Right cardiac atrium (tissue), 5 donors: ENCODE results near the gene CELF2. TPM values are rescaled to one million over a fixed set of nuclear protein-coding genes. Genes with fewer than 3 reads are reported as not detected.

Source experiments
- ATAC-seq, 2 donors: fragments of 200-7000 bp; cut with Tn5 transposase; one replicate each; pipeline versions ENCODE4 v1.8.0 to v1.9.1; 2020; ENCODE audit warnings: moderate library complexity in 2 of 2, mild to moderate bottlenecking in 1 of 2
- DNase-seq, 3 donors: peaks; one replicate each; pipeline ENCODE4 v3.0.0-alpha.2; 2020
- H3K27ac ChIP-seq: one replicate; pipeline ENCODE4 v1.5.1; 2013; ENCODE audit warnings: mild to moderate bottlenecking, low read length, control low read depth, moderate library complexity
- H3K27me3 ChIP-seq: one replicate; pipeline ENCODE4 v1.6.1; 2013; ENCODE audit not compliant: control insufficient read depth, insufficient read depth
- H3K4me1 ChIP-seq: one replicate; pipeline ENCODE4 v1.6.1; 2013; ENCODE audit warnings: low read length; ENCODE audit not compliant: control insufficient read depth, insufficient read depth
- H3K4me3 ChIP-seq: one replicate; pipeline ENCODE4 v1.5.1; 2013; ENCODE audit warnings: low read length, control low read depth
- H3K9me3 ChIP-seq: one replicate; pipeline ENCODE4 v1.6.1; 2013; ENCODE audit warnings: low read length; ENCODE audit not compliant: control insufficient read depth
- WGBS: extraction: QIAGEN DNeasy Blood & Tissue Kit; methylation state at CpG from one replicate; pipeline ENCODE4 v1.1.7; 2013; 5-methylcytosine and 5-hydroxymethylcytosine counted together
- intact Hi-C, 4 donors: fragments of 100-400 bp; cut with DNase I; formaldehyde crosslinking; loops; one replicate each; pipeline versions ENCODE4 v1.11.0 to v1.14.0; 2022 to 2023
- polyA plus RNA-seq: library from polyadenylated mRNA; stranded (reverse); fragments of 200-250 nt; gene quantifications from one replicate; pipeline ENCODE4 v1.2.3, GENCODE V29; 2013
- total RNA-seq, 4 donors: library from RNA; stranded (reverse); fragmentation: NEBNext Ultra II Directional; extraction: Animal tissue kit (Norgen Biotek cat#: 25700); gene quantifications; one replicate each; pipeline ENCODE4 v1.2.1, GENCODE V29; 2021
- donor health status: healthy with polysubstance abuse.
- donor health status: DM: no; HTN: yes; CAD: no.
- donor health status: DM: no; HTN: no; CAD: no.
- donor health status: DM: no; HTN: yes; CAD: no; lungs with severe emphysema.
- donor health status: DM: yes; HTN: yes; CAD: no.

CELF2 gene
- total and polyA plus RNA-seq, 5 donors = 19.4 to 87.0 (median 76.8) TPM

DNA sequence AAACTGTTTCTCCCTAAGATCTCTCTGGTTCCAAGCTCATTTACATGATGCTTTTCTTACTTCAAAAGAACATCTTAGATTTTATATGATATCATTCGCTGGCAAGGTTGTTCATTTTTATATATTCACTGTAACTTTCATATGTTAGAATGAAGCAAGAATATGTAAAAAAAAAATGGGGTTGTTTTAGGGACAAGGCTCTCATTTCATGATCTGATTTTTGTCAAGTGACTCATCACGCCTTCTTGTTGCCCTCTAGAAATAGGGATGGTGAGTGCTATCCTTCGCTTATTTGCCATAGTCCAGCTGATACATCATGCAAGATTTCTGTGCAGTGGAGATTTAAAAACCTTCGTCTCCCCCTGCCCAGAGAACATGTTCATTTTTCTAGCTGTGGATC is 14.0 kb upstream of the CELF2 start:
- H3K4me3 ChIP-seq = no peak overlapping the region
- H3K27me3 ChIP-seq = no peaks in the 10 kb centered on the region
- 88% methylated on average over 4 of the region's 4 CpGs for WGBS
- no peak for ATAC-seq
- intact Hi-C loops = no loop called here
- H3K27ac ChIP-seq = no peak overlapping the region
- H3K9me3 ChIP-seq = no peaks in the 10 kb centered on the region
- H3K4me1 ChIP-seq = no peaks in the 10 kb centered on the region
- no peak for DNase-seq

DNA sequence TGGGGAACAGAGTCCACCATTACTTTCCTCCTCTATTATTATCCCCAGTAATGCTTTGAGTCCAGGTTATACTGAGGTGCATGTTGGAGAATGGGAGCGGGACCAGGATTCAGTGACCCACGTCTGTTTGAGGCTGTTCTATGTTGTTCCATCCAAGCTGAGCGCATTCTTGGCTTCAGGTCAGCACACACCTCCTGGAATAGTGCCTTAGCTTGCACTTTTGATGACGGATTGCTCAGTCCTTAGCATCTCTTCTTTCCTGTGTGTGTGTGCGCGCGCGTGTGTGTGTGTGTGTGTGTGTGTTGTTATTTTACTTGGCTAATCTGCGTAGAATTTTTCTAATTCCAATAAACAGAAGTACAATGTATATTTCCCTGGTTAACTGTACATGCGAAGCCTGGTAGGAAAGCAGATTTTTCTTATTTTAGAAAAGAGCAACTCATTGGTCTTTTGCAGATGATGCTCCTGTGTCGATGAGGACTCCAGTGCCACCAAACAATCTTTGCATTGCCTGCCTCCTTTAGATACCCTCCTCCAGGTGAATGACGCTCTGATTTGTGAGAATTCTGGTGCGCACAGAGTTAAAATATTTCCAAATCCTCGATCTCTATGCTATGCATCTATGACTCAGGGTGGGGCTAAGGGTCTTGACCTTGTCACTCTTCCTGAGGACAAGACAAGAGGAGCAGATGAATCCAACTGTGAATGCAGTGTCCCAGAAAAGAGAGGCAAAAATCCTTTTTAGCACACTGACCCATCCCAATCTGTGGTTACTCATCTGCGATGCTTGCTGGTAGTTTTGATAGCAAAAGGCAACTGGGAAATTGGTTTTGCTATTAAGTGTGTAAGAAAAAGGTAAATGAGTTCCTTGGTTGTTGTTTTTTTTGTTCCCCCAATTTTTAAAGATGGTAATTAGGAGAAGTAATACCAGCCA is 13.3 kb upstream of the CELF2 start:
- DNase-seq (no peak), ATAC-seq (no peak)
- Histone ChIP-seq H3K9me3 (no peaks in the 10 kb centered on the region), H3K4me3 (no peak overlapping the region), H3K27me3 (no peaks in the 10 kb centered on the region), H3K4me1 (no peaks in the 10 kb centered on the region), H3K27ac (no peak overlapping the region)
- 86% methylated on average over 15 of the region's 15 CpGs for WGBS
- intact Hi-C loops = no loop called here

DNA sequence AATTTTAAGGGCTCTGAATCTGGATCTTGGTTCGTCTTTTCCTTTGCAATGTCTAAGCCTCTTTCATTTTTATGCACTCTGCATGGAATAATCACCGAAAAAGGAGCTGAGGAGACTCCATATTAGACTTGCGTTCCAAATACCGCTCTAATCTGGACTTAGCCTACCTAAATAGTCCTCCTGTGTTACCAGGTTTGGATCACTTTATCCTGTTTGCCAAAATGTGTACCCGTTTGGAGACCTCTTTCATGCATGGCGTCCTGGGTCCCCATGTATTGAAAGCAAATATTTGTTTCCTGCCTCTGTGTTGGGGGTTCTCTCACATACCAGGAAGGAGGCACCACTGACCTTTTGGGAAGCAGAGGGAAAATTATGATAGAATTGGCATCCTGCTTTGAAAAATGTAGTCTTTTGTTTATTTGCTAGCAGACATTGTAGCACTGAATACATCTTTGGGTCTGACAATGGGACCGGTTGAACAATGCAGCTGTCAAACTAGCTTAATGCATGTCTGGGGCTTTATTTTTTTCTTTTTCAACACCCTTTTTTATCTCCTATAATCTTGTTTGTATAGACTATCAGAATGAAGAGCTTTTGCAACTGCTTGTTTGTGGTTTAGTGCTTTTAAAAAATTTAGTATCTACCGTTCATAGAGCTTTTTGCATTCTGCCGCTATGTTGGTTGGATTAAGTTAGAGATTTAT is 11.8 kb upstream of the CELF2 start:
- H3K9me3 ChIP-seq = no peaks in the 10 kb centered on the region
- WGBS = 74% methylated on average over 9 of the region's 9 CpGs
- DNase-seq (no peak), ATAC-seq (no peak)
- H3K27me3 ChIP-seq = no peaks in the 10 kb centered on the region
- H3K4me1 ChIP-seq = no peaks in the 10 kb centered on the region
- H3K27ac ChIP-seq = no peak overlapping the region
- intact Hi-C loops = no loop called here
- H3K4me3 ChIP-seq = peak overlapping the region; percentile 12

DNA sequence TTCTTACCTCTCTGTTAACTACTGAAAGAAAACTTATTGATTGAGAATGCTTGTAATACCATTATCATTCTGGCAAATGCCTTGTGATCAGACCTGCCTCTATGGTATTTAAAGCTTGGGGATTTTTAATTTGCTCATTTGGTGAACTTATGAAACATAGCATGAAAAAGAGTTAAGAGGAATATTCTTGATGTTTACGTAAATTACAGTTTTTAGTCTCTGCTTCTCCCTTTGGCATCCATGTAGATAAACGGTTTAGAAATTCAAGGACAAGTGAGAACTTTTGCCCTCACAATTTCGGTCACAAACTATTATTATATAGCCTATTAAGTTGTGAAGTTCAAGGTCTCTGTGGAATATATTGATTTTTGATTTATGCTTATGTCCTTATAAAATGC is 11.2 kb upstream of the CELF2 start:
- H3K27ac ChIP-seq = no peak overlapping the region
- H3K9me3 ChIP-seq = no peaks in the 10 kb centered on the region
- peak overlapping the region; percentile 12 for H3K4me3 ChIP-seq
- ATAC-seq = no peak
- intact Hi-C loops = no loop called here
- H3K27me3 ChIP-seq = no peaks in the 10 kb centered on the region
- 78% methylated on average over 3 of the region's 3 CpGs for WGBS
- H3K4me1 ChIP-seq = no peaks in the 10 kb centered on the region
- no peak for DNase-seq

DNA sequence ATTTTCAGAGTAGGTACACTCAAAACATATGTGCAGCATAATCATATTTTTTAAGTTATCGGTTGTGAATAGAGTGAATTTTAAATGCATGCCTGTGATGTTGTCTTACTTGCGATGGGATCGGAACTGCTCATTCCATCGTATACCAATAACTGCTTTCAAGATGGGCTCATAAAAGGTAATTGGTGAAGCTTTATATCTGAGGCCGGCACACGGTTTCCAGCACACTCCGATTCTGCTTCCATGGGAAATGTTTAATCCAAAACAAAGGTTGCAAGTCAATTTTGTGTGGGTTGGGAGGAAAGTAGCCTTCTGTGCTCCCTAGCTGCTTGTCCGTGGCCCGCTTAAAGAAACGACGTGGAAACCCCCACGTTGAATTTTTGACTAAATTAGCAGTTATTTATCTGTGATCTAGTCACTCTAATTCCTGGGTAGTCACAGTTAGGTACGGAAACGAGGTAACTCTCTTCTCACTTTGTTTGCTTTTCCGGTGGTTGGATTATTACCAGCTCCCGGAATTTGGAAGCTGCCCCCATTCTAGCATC is 10.1 kb upstream of the CELF2 start:
- intact Hi-C loops = no loop called here
- 89% methylated on average over 16 of the region's 16 CpGs for WGBS
- no peaks in the 10 kb centered on the region for H3K4me1 ChIP-seq
- no peak overlapping the region for H3K27ac ChIP-seq
- DNase-seq = no peak
- peak overlapping the region; percentile 16 for H3K4me3 ChIP-seq
- no peaks in the 10 kb centered on the region for H3K27me3 ChIP-seq
- no peaks in the 10 kb centered on the region for H3K9me3 ChIP-seq
- no peak for ATAC-seq

DNA sequence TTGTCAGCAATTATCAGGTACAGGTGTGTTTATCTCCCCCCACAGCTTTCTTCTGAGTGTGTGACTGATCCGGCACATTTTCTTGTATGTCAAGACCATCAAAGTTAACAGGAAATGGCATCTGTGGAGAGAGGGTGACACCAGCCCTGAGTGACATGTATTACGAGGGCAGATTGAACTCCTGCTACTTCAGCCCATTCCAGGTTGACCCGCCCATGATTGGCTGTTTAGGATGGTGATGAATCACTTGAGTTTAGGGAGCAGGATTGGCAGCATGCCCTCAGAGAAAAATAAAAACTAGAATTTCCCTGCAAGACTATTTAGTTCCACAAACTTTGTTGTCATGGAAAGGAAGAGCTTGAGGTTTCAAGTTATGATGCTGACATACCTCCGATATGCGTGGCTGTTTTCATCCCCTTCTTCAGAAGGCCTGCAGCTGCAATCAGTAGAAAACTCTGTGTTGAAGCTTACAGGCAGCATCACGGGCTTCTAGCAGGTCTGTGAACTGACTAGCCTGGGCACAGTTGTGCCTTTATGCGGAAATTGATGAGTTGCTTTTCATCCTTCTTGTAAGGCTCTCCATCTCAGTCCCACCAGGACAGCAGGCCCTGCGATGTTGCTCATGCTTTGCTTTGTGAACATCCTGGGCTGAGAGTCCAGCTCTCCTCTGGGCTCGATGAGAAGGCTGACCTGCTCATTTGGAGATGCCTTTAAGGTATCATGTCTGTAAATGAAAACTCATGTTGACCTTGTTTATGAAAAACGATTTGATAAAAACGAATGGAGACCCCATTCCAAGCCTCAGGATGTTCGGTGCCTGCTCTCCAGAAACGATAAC is 8.0 kb upstream of the CELF2 start:
- Histone ChIP-seq H3K4me1 (no peaks in the 10 kb centered on the region), H3K9me3 (no peaks in the 10 kb centered on the region), H3K27ac (no peak overlapping the region), H3K27me3 (no peaks in the 10 kb centered on the region), H3K4me3 (no peak overlapping the region)
- DNase-seq = peak in 2 of 3 donors; percentile 25 to 53
- ATAC-seq = peak in 1 of 2 donors; percentile 58
- intact Hi-C loops = loop anchor here in 2 of 4 donors (10.0 kb wide), 2 partner anchors 95 to 215 kb away; no protein-coding TSS in a partner anchor
- 85% methylated on average over 13 of the region's 13 CpGs for WGBS

DNA sequence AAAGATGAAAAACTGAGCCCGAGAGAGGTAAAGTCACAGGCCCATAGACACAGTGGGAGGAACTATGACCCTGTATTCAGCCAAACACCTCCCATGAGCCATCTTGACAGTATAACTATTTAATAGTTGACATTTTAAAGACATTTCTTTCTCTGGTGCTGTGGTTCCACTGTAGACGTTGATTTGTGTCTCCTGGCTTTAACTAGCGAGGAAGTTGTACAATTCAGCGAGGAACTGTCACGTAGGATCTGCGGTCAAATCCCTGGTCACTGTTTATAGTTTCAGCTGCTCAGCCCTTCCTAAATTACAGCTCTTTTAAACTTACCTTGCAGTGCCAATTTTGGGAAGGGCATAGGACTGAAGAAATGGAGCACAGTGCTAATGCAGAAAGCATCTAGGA is 7.1 kb upstream of the CELF2 start:
- no peak for ATAC-seq
- DNase-seq = no peak
- Histone ChIP-seq H3K4me3 (no peak overlapping the region), H3K27me3 (no peaks in the 10 kb centered on the region), H3K9me3 (no peaks in the 10 kb centered on the region), H3K4me1 (peaks cover 2% of the 10 kb centered on the region), H3K27ac (no peak overlapping the region)
- WGBS = 90% methylated on average over 6 of the region's 6 CpGs
- intact Hi-C loops = loop anchor here in 2 of 4 donors (10.0 kb wide), 2 partner anchors 96 to 216 kb away; no protein-coding TSS in a partner anchor

DNA sequence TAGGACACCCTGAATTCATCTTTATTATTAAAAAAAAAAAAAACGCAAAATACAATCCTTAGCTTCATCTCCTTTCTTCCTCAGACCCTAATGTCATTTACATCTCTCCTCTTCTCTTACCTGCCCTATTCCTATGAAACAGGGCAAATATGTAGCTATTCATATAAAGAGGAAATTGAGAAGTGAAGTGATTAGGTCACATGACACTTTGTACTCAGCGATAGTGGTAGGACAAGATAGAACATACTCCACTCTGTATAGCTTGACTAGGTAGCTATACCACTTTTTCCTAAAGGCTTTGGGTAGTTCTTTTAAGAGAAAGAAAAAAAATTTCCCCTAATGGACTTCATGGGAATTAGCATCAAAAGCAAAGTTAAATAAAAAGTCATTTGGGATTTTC is 6.2 kb upstream of the CELF2 start:
- 88% methylated on average over 2 of the region's 2 CpGs for WGBS
- H3K27ac ChIP-seq = no peak overlapping the region
- intact Hi-C loops = loop anchor here in 2 of 4 donors (10.0 kb wide), 2 partner anchors 97 to 217 kb away; no protein-coding TSS in a partner anchor

DNA sequence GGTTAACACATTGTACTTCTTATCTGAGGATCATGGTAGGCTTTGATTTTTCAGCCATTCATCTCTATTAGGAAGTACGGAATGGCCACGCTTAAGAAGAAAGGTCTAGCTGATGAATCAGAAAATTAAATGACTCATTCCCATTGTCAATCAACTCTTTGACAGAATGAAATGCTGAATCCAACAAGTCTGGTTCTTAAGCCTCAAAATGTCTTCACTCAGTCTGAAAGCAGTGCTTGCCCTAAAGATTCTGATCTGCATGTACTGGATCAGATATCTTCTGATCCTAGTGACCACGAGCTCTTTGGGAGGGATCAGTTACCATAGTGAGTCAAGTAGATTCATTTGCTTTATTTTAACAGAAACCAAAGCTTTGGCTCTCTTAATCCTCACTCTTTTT is 5.7 kb upstream of the CELF2 start:
- ATAC-seq = no peak
- WGBS = 77% methylated on average over 3 of the region's 3 CpGs
- intact Hi-C loops = loop anchor here in 2 of 4 donors (10.0 kb wide), 2 partner anchors 97 to 217 kb away; no protein-coding TSS in a partner anchor
- no peaks in the 10 kb centered on the region for H3K27me3 ChIP-seq
- no peak for DNase-seq
- H3K4me1 ChIP-seq = peaks cover 2% of the 10 kb centered on the region
- H3K9me3 ChIP-seq = no peaks in the 10 kb centered on the region
- no peak overlapping the region for H3K27ac ChIP-seq
- H3K4me3 ChIP-seq = no peak overlapping the region

More for the DNA sequence above, 6.2 kb upstream of the CELF2 start:
- ATAC-seq = no peak
- Histone ChIP-seq H3K9me3 (no peaks in the 10 kb centered on the region), H3K27me3 (no peaks in the 10 kb centered on the region), H3K4me1 (peaks cover 2% of the 10 kb centered on the region), H3K4me3 (no peak overlapping the region)
- no peak for DNase-seq
